Renal cortex interstitium (tissue), 11 donors: ENCODE measurements around the gene STAT5A. TPM values are rescaled to one million over a fixed set of nuclear protein-coding genes. Genes with fewer than 3 reads are reported as not detected.
"Not testable (repeated sequence)": the region's sequence is repeated elsewhere in the genome, so short reads cannot be mapped to it uniquely, and the experiment has no call there.

ENCODE experiments used
- DNase-seq, 11 donors: peaks; one replicate each; pipeline ENCODE4 v3.0.0-alpha.2; 2013; ENCODE audit warnings: low read depth in 9 of 11, low spot score in 4 of 11; ENCODE audit errors: extremely low read depth in 1 of 11
- polyA plus RNA-seq, 3 donors: library from polyadenylated mRNA; unstranded; fragments of 120-200 nt; gene quantifications; one replicate each; pipeline ENCODE4 v1.2.1, GENCODE V29; 2013; ENCODE audit not compliant: insufficient read length in 3 of 3

STAT5A gene
- polyA plus RNA-seq, 3 donors: 5.2 to 6.8 (median 5.8) TPM

DNA sequence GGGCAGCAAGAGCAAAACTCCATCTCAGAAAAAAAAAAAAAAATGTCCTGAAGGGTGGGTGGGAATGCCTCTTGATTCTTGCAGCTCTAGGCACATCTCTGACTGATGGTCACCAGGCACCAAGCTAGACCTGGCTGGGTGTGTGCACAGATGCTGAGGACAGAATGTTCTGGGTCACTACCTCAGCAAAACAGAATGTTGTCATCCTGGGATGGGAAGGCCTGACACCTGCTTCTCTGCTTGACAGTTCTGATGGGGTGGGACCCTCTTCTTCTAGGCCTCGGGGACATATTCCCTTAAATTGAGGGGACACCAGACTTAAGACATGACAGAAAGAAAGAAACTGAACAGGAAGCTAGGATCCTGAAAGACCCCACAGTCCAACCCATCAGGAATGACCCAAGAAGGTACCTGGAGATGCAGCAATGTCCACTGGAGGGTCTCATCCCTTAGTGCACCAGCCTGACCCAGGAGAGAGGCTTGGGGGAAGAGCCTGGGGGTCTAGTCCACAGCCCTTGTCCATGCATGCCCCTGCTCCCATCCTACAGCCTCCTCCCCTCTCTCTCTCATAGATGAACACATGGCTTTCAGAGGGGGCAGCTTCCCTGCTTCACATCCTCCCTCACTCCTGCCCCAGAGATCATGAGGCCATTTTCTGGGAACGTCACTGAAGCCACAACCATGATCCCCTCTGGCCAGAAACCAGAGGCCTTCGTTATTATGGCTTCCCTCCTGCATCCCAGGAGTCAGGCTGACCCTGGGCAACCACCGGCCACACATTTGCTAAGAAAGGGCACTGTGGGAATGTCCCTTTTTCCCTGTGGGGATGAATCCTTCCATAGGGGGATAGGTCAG lies 8.3 kb upstream of the STAT5A start:
- DNase-seq: no peak

DNA sequence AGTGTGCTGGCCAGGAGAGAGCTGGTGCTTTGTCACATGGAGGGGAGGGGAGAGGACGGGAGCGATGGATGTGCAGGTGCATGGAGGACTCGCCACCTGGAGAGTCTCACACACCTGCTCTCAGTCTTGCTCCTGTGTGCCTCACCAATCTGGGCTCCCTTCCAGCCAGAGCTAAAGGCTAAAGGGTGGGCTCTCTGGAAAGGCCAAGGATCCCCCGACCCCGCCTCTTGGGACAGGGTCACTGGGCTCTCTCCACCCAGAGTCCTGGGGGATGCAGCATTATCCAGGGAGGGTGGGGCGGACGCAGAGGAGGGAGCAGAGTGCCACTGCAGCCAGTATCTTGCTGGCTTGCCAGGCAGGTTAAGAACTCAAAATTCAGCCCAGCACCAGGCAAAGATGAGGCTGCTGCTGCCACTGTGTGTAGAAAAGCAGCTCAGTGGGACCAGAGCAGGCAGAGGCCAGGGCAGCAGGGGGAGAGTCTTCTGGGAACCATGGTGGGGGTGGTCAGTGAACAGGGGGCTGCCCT lies 6.7 kb upstream of the STAT5A start:
- DNase-seq: no peak

DNA sequence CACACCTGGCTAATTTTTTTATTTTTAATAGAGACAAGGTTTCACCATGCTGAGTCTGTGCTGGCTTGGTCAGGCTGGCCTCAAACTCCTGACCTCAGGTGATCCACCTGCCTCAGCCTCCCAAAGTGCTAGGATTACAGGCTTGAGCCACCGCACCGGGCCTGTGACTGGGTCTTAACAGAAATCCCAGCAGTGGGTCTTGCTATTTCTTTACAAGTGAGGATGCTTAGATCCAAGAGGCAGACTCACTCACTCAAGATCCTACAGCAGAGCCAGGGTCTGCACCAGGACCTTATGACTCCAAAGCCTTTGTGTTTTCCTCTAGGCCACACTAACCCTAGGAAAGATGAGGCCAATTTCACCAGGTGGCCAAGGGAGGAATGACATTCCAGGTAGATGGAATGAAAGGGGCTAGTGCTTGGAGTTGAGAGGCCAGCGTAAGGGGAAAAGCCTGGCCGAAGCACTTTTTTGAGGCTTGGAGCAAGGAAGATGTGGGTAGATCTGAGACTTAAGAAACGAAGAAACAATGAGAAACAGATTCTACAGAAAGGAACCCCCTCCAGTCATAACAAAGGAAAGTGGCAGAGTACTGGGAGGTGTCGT lies 5.7 kb upstream of the STAT5A start:
- no peak for DNase-seq

DNA sequence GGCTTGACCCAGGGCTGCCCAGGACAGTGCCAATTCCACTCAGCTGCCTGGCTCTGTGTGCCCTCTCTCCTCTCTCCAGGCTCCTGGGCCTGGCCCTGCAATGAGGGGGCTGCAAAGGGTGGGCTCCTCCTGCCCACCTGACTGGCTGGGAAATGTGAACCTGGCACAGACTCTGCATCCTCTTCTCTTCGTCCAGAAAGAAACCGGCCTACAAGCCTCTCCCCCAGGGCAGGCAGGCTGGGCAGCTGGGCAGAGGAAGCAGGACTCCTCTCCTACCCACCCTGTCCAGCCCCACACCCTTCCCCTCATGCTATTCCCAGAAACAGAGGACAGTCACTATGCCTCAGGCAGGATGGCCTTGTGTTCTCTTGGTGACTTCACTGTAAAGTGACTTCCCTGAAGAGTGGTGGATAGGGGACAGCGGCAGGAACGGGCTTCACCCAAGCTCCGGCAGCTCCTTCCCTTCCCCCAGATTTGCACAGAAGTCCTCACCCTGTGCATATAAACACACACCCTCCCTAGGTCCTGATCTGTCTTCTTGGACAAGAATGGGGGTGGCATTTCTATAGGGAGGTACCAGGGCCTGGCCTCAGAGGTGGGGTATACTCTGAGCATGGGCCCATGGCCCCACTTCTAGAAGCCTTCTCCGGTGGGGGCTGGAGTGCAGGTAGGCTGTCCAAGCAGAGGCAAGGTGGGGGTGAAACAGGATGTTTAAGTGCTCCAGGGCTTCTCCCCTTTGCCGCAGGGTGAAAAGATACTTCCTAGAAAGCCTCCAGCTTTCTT lies 4.9 kb upstream of the STAT5A start:
- DNase-seq: no peak

DNA sequence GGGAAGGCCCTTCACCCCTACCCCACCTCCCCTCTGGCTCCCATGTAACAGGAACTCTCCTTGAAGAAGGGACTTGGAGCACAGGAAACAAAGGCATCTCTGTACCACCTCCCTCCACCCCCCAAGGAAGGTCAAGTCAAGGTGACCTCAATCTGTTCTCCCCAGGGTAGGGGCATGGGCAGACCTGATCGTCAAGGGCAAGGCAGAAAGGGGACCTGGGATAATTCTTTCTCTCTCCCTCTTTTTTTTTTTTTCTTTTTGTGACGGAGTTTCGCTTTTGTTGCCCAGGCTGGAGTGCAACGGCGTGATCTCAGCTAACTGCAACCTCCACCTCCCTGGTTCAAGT lies 4.3 kb upstream of the STAT5A start:
- no peak for DNase-seq

DNA sequence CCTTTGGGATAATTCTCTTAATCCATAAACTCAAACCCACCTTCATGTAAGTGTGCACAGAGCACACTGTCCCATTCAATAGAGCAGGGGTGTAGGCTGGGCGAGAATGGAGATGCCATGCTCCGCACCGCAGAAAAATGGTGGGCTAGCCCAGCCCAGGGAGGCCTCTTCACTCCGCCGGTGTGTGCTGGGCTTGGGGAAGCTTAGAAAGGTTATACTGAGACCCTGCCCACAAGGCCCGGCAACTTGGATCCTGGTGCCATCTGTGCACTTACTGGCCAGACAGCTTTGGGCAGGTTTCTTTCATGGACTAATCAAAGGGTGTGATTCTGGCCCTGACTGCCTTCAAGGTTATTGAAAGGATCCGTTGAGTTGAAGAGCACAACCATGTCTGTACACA lies 3.7 kb upstream of the STAT5A start:
- DNase-seq: no peak

DNA sequence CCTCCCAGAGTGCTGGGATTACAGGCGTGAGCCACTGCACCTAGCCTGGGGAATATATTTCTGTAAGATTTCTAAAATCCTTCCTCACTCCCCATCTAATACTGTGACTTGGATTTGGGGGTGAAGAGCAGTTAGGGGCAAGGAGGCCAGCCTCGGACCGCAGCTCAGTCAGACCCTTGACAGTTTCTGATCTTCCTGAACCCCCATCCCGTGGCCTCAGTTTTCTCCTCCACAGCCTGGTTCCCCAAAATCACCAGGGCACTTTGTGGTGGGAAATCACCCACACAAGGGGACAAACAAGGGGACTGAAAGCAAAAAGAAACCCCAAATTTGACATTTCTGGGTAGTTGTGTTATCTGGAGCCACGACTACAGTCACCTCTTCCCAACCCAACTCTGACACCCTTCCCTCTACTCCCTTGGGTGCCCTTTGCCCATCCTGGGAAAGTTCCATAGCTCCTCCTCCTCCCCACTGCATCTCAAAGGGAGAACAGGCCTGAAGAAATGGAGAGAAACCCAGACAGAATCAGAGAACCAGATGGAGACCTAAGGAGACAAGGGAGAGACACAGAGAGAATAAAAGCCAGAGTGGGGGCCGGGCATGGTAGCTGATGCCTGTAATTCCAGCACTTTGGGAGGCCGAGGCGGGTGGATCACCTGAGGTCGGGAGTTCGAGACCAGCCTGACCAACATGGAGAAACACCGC lies 2.8 kb upstream of the STAT5A start:
- no peak for DNase-seq

DNA sequence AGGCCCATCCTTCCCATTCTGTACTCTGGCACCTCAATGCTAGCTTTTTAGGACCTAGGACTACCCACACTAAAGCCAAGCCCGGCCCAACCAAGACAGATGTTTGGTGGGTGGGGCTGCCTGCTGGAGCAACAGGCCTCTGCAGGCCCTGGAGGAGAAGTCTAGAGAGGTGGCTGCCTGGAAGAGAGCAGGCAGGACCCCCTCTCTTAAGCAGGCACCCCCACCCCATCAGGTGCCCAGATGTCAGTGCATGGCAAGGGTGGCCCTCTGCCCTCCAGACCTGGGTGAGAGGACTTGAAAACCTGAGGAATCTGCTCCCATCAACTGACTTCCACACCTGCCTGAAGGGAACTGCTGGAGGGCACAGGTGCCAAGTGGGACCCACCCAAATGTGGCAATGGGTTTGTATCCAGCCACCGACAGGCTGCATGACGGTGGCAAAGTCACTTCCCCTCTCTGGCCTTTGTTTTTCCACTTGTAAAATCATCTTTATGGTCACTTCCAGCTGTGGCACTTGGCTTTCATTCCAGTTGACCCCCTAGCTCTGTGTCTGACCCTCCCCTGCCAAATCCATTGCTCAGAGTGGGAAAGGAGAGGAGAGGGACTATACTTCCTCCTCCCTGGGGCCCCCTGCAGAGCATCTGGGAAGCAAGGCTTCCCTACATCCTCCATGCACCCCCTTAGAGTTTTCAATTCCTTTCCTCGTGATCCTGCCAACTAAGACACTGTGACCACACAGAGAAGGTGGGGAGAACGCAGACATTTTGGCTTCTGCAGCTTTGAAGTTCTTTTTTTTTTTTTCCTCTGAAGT lies 1.7 kb upstream of the STAT5A start:
- no peak for DNase-seq

DNA sequence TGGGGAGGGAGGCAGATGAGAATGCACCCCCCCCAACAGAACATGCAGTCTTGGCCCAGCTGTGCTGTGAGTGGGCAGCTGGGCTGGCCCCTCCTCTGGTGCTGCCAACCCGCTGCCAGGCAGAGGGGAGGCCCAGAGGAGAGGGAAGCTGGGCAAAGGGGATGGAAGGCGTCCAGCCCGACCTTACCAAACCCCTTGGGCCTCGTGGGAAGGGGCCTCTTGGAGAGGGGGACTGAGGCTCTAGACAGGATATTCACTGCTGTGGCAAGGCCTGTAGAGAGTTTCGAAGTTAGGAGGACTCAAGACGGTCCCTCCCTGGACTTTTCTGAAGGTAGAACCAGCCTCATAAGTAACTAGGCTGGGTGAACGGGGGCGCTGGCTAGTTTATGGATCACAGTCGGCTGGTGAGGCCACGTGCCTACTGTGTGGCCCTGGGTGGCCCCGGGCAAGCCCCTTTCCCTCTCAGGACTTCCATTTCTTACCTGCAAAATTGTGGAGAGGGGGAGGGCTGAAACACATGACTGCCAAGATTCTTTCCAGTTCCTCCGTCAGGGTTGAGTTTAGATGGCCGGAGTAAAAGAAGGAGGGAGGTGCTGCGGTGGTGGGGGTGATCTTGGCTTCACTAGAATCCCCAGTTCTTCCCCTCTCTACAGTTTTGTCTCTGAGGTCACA lies 857 bp upstream of the STAT5A start:
- no peak for DNase-seq

DNA sequence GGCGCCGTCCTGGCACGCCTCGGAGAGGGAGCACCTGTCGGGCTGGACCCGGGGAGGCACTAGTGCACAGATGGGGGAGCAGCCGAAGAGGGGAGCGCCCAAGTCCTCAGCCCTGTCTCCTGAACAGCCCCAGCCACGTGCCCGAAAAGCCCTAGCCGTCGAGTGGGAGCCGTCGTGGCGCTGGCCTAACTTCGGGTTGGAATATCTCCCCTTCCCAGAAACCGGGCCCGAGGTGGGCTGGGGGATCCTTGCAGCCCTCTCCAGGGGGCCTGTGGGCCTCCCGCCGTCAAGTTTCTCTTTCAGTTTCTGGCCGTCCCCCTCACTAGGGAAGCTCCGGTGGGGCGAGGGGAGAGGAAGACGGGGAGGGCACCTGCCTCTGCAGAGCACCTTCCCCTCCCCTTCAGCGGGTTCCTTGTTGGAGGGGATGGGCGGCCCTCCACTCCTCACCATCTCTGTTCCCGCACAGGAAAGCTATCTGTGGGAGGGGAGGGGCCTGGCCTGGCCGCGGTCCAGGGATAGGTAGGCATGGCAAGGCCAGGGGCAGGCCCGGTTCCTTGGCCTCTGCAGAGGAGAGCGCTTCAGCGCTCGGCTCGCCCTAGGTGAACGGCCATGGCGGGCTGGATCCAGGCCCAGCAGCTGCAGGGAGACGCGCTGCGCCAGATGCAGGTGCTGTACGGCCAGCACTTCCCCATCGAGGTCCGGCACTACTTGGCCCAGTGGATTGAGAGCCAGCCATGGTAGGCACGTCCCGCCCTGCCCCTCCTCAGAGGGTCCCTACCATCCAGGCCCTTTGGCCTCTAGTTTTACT lies 709 bp downstream of the STAT5A start:
- no peak for DNase-seq

DNA sequence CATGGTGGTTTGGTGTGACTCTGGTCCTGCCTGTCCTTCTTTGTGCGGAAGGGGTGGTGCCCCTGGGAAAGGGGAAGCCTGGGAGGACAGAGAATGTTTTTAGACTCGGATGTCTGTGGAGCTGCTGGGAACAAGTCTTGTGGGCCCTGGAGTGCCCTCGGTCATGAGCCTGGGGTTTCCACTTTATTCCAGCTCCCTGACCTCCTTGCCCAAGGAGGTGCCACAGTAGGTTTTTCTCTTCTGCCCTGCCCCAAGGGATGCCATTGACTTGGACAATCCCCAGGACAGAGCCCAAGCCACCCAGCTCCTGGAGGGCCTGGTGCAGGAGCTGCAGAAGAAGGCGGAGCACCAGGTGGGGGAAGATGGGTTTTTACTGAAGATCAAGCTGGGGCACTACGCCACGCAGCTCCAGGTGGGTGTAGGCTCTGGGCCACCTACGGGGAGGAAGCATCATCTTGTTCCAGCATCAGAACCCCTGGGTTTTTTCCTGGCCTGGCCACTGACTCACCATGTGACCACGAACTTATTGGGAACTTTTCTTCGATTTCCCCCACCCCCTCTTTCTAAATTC lies 1.4 kb downstream of the STAT5A start:
- DNase-seq: no peak

DNA sequence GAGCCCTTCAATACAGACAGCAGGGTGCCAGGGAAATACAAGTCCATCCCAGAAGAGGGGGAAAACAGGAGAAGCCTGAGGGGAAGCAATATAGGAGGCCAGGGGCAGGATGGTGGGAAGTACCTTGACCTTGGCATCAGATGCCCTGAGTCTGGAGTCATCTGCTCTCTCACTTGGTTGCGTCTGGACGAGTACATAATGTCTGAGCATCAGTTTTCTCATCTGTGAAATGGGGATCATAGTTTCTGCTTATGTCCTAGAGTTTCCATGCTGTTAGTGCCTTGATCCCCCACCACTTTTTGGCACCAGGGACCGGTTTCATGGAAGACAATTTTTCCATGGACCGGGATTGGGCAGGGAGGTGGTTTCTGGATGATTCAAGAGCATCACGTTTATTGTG lies 2.3 kb downstream of the STAT5A start:
- no peak for DNase-seq

DNA sequence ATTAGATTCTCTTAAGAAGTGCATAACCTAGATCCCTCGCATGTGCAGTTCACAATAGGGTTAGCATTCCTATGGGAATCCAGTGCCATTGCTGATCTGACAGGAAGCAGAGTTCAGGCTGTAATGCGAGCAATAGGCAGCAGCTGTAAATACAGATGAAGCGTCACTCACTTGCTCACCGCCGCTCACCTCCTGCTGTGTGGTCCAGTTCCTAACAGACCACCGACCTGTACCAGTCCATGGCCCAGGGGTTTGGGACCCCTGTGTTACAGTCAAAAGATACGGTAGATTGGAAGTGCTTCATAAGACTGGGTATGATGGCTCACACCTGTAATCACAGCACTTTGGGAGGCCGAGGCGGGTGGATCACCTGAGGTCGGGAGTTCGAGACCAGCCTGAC lies 2.8 kb downstream of the STAT5A start:
- no peak for DNase-seq

DNA sequence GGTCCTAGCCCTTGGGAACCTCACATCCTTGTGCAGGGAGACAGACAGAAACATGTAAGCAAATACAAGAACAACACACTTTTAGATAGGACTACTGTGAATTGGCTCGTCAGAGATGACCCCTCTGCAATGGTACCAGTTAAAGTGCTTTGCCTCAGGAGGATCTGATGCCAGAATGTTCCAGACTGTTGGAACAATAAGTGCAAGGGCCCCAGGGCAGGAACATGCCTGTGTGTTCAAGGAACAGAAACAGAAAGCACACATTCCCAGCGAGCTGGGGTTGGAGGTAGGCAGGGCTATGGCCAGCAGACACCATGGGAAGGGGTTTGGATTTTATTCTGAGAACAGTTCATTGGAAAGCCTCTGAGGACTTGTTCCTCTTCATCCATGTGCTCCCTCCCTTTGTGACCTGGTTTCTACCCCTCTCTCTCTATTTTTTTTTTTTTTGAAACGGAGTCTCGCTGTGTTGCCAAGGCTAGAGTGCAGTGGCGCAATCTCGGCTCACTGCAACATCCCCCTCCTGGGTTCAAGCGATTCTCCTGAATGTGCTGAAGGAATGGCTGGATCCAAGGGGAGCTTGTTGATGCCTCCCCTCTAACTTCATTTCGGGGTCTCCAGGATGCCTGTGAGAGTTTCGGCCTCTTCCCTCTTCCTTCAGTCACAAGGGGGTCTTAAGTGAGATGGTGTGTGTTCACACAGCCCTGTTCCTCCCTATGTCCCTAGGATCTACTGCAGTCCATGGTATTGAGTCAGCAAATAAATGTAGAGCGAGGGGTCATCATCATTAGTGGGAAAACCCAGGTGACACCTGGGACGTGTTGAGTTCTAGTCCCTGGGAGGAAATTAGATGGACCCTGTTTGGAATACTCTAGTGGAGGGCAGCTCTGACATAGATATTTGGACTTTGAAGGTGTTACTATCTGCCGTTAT lies 6.4 kb downstream of the STAT5A start:
- DNase-seq: no peak

DNA sequence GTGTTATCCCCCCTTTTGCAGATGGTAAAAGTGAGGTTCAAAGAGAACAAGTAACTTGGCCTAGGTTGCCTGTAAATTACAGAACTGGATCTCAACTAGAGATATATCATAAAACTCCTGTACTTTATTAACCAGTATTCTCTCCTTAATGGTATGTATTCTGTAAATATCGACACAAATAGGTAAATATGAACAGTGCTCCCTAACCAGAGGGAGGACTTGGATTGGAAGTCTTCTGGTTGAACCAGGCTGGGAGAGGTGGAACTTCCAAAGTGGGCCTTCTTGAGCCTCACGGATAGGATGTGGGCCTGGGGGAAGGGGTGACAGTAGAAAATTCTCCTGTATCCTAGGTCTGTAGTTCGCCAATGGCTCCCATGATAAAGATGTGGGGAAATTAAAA lies 7.7 kb downstream of the STAT5A start:
- DNase-seq: no peak

DNA sequence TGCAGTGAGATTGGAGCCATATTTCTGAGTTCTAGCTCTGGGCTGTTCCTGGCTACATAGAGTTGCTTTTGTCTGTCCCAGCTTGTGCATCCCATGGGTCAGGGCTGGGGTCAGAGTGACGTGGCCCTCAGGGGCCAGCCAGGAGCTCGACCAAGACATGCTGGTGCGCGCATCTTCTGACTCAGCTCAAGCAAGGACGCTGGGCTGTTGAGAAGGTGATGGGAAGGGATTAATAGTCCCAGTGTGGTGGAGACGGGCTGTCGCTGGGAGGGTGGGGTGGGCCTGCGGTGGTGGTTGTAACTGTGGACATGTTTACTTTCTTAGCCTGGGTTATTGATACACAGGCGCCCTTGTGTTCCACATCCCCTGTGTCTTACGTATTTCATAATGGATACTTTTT lies 9.5 kb downstream of the STAT5A start:
- not testable (repeated sequence) for DNase-seq
